Mesendoderm (in vitro differentiated cells): Measurements from ENCODE around the gene ERICH6B. TPM values are rescaled to one million over a fixed set of nuclear protein-coding genes. Genes with fewer than 3 reads are reported as not detected.

Experiments
- DNase-seq: peaks from one replicate; pipeline ENCODE4 v3.0.0; 2013
- H2AK5ac ChIP-seq: 2 replicates; pipeline ENCODE4 v1.6.1; 2013; ENCODE audit warnings: low read length, inconsistent platforms
- H2BK120ac ChIP-seq: 2 replicates; pipeline ENCODE4 v1.6.1; 2013; ENCODE audit warnings: low read depth, mild to moderate bottlenecking, low read length, moderate library complexity, mixed read lengths
- H2BK15ac ChIP-seq: replicated peaks from 2 replicates; pipeline ENCODE4 v1.6.1; 2013; ENCODE audit warnings: low read depth, mild to moderate bottlenecking, moderate library complexity
- H2BK5ac ChIP-seq: 2 replicates; pipeline ENCODE4 v1.6.1; 2013; ENCODE audit warnings: low read length, inconsistent platforms
- H3K18ac ChIP-seq: 2 replicates; pipeline ENCODE4 v1.6.1; 2013; ENCODE audit warnings: mild to moderate bottlenecking, low read length, mixed read lengths
- H3K23ac ChIP-seq: one replicate; pipeline ENCODE4 v1.6.1; 2013; ENCODE audit warnings: low read length
- H3K27ac ChIP-seq: 2 replicates; pipeline ENCODE4 v1.5.1; 2013; ENCODE audit warnings: low read depth, mild to moderate bottlenecking, inconsistent platforms, low read length, moderate library complexity
- H3K27me3 ChIP-seq: 2 replicates; pipeline ENCODE4 v1.6.1; 2013; ENCODE audit warnings: low read length, control low read depth, mild to moderate bottlenecking, inconsistent platforms; ENCODE audit not compliant: insufficient read depth, poor library complexity
- H3K36me3 ChIP-seq: 2 replicates; pipeline ENCODE4 v1.6.1; 2013; ENCODE audit warnings: low read length, inconsistent platforms; ENCODE audit not compliant: control insufficient read depth, insufficient read depth
- H3K4ac ChIP-seq: one replicate; pipeline ENCODE4 v1.6.1; 2013; ENCODE audit warnings: low read depth, mild to moderate bottlenecking, low read length, moderate library complexity
- H3K4me1 ChIP-seq: 2 replicates; pipeline ENCODE4 v1.6.1; 2013; ENCODE audit warnings: low read depth, low read length, inconsistent platforms; ENCODE audit not compliant: control insufficient read depth
- H3K4me2 ChIP-seq: 2 replicates; pipeline ENCODE4 v1.6.1; 2013; ENCODE audit warnings: low read length
- H3K4me3 ChIP-seq: 2 replicates; pipeline ENCODE4 v1.5.1; 2013; ENCODE audit warnings: mild to moderate bottlenecking, low read length
- H3K56ac ChIP-seq: one replicate; pipeline ENCODE4 v1.6.1; 2013; ENCODE audit warnings: low read length
- H3K79me1 ChIP-seq: 2 replicates; pipeline ENCODE4 v1.6.1; 2013; ENCODE audit warnings: low read length, inconsistent platforms
- H3K79me2 ChIP-seq: 2 replicates; pipeline ENCODE4 v1.6.1; 2013; ENCODE audit warnings: mild to moderate bottlenecking, low read length; ENCODE audit not compliant: control insufficient read depth, insufficient read depth
- H3K9ac ChIP-seq: 2 replicates; pipeline ENCODE4 v1.6.1; 2013; ENCODE audit warnings: low read length, inconsistent platforms
- H4K5ac ChIP-seq: one replicate; pipeline ENCODE4 v1.6.1; 2013; ENCODE audit warnings: low read length
- H4K8ac ChIP-seq: one replicate; pipeline ENCODE4 v1.6.1; 2013; ENCODE audit warnings: low read depth, mild to moderate bottlenecking, control low read depth, low read length, moderate library complexity
- WGBS: extraction: QIAGEN DNeasy Blood & Tissue Kit; methylation state at CpG from one replicate; pipeline ENCODE4 v1.1.7; 2013; ENCODE audit warnings: low lambda C conversion rate, missing lambda C conversion rate; ENCODE audit not compliant: insufficient coverage; ENCODE audit errors: extremely low coverage; 5-methylcytosine and 5-hydroxymethylcytosine counted together
- small RNA-seq: library from polyadenylated mRNA; stranded (forward); fragments of <200 nt; extraction: miRNeasy Mini kit (QIAGEN cat#:217004); gene quantifications from one replicate; pipeline ENCODE3, GENCODE V24; 2013; ENCODE audit not compliant: insufficient read depth

ERICH6B gene

GRCh38 chr13:45492538-45492937 is 123.0 kb downstream of the ERICH6B start:
- WGBS = no CpG with 5 or more reads among the region's 1 CpG
- H3K4me2 ChIP-seq = no peak overlapping the region
- H3K4me3 ChIP-seq = no peak overlapping the region
- H3K56ac ChIP-seq = no peak overlapping the region
- H3K4ac ChIP-seq = no peak overlapping the region
- no peaks in the 10 kb centered on the region for H3K79me1 ChIP-seq
- H2BK120ac ChIP-seq = no peak overlapping the region
- no peaks in the 10 kb centered on the region for H3K27me3 ChIP-seq
- H3K27ac ChIP-seq = no peak overlapping the region
- H2BK15ac ChIP-seq = no peak overlapping the region
- no peaks in the 10 kb centered on the region for H3K79me2 ChIP-seq
- no peak for DNase-seq
- H3K9ac ChIP-seq = no peak overlapping the region
- no peak overlapping the region for H3K23ac ChIP-seq
- H3K4me1 ChIP-seq = no peaks in the 10 kb centered on the region
- H4K8ac ChIP-seq = no peak overlapping the region
- H2AK5ac ChIP-seq = no peak overlapping the region
- H2BK5ac ChIP-seq = no peak overlapping the region
- peaks cover 3% of the 10 kb centered on the region for H3K36me3 ChIP-seq
- H4K5ac ChIP-seq = no peak overlapping the region
- H3K18ac ChIP-seq = no peak overlapping the region

Small RNA genes lying within 50 kb of the gene (small RNA-seq; reads per million reads assigned to genes)
- gene RNA5SP27 (not detected), gene TIMM9P3 (not detected)
